C4-2B (cell line): ENCODE data around the gene RBBP7.

Experiments
- ZFX ChIP-seq: fragments of 450-650 bp; IDR thresholded peaks from 2 replicates; pipeline ENCODE4 v1.6.1; 2017
- TF ChIP-seq, protein P1 (sequence below): fragments of 450-650 bp; conservative IDR thresholded peaks from 2 replicates; pipeline ENCODE4 v1.5.1; 2017; ENCODE audit warnings: mild to moderate bottlenecking

DNA sequence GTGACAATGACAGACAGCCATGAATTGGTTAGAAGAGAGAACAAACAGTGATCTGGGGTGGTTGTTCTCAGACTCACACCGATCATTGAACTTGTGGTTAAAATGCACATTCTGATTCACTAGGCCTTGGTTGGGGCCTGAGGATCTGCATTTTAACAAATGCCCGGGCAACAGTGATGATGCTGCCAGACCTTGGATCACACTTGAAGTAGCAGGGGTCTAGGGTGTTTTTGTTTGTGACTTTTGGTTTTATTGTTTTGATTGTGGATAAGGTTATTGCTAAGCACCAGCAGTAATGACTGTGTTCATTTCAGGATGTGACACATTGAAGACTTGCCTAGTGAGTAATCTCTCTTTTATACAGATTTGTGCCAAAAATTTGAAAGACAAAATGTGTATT is 47.4 kb downstream of the RBBP7 start:
- TF ChIP-seq, protein P1, sequence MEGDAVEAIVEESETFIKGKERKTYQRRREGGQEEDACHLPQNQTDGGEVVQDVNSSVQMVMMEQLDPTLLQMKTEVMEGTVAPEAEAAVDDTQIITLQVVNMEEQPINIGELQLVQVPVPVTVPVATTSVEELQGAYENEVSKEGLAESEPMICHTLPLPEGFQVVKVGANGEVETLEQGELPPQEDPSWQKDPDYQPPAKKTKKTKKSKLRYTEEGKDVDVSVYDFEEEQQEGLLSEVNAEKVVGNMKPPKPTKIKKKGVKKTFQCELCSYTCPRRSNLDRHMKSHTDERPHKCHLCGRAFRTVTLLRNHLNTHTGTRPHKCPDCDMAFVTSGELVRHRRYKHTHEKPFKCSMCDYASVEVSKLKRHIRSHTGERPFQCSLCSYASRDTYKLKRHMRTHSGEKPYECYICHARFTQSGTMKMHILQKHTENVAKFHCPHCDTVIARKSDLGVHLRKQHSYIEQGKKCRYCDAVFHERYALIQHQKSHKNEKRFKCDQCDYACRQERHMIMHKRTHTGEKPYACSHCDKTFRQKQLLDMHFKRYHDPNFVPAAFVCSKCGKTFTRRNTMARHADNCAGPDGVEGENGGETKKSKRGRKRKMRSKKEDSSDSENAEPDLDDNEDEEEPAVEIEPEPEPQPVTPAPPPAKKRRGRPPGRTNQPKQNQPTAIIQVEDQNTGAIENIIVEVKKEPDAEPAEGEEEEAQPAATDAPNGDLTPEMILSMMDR: no peak
- no peak for TF ChIP-seq ZFX
